HG03064 (cell line): Measurements from ENCODE around the gene ATAT1.
A peak's percentile ranks its signal among the peaks of the same experiment; 100 is the strongest.

ENCODE experiments used
- ATAC-seq: cut with Tn5 transposase; IDR thresholded peaks from one replicate; pipeline ENCODE4 v1.9.1; 2021; ENCODE audit warnings: low read depth; ENCODE audit not compliant: unreplicated experiment

The ATAT1 gene

GRCh38 chr6:30682143-30683117 lies 55.8 kb downstream of the ATAT1 start:
- peak; percentile 51 for ATAC-seq

- ATAC-seq, result no peak
Measured at GRCh38 chr6:30683183-30683979, 56.7 kb downstream of the ATAT1 start.

- no peak for ATAC-seq
Measured at GRCh38 chr6:30683980-30684338, 57.3 kb downstream of the ATAT1 start.

GRCh38 chr6:30684386-30685156 lies 57.9 kb downstream of the ATAT1 start:
- ATAC-seq, result no peak

GRCh38 chr6:30685157-30686008 lies 58.7 kb downstream of the ATAT1 start:
- ATAC-seq, result no peak

- ATAC-seq, result no peak
Measured at GRCh38 chr6:30686009-30686907, 59.6 kb downstream of the ATAT1 start, which contains the start of gene PPP1R18. PPP1R18 (minus strand) TSS chr6:30686645; CDS start chr6:30686018, 627 bp downstream.

- no peak for ATAC-seq
Measured at GRCh38 chr6:30686908-30687658, 60.4 kb downstream of the ATAT1 start.

GRCh38 chr6:30687659-30688431 lies 61.2 kb downstream of the ATAT1 start:
- no peak for ATAC-seq

GRCh38 chr6:30688569-30688968 lies 61.9 kb downstream of the ATAT1 start:
- no peak for ATAC-seq

- ATAC-seq, result no peak
Measured at GRCh38 chr6:30689022-30689865, 62.6 kb downstream of the ATAT1 start.

- no peak for ATAC-seq
Measured at GRCh38 chr6:30689985-30690384, 63.3 kb downstream of the ATAT1 start.

- no peak for ATAC-seq
Measured at GRCh38 chr6:30690403-30691207, 63.9 kb downstream of the ATAT1 start, which contains the start of gene NRM. NRM (minus strand) TSS chr6:30690984; CDS start chr6:30690974, 10 bp downstream.

GRCh38 chr6:30691208-30691847 lies 64.7 kb downstream of the ATAT1 start:
- ATAC-seq, result no peak
